GM18517 (cell line): ENCODE results near the gene ZNF552.
"Not testable (repeated sequence)": the region's sequence is repeated elsewhere in the genome, so short reads cannot be mapped to it uniquely, and the experiment has no call there.

Experiments
- ATAC-seq: cut with Tn5 transposase; IDR thresholded peaks from one replicate; pipeline ENCODE4 v1.9.1; 2021; ENCODE audit warnings: mild to moderate bottlenecking, moderate library complexity; ENCODE audit not compliant: unreplicated experiment

ZNF552 gene

DNA sequence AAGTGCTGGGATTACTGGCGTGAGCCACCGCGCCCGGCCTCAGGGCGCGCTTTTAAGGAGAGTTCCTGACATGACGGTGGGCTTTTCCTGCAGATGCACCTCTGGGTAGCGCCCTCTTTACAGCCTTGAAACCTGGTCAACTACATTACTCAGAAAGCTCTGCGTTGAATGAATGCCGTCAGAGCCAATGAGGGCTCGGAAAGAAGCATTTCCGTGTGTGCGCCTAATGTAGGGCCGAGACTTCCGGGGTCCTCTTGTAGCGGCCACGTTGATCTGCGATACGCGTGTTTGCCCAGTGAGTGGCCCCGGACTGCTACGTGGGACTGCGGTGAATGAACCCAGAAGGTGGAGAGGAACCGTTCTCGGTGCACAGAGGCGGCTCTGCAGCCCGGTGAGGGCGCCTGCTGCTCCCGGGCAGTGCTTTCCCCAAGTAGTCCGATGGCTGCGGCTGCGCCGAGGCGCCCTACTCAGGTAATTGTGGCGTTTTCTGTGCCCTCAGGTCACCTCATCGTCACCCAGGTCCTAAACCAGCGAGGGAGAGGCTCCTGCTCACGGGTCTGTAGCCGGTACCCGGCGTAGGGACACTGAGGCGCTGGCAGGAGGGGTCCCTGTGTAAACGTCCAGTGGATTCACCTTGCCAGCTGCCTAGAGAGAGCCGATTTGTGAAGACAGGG lies 4.9 kb upstream of the ZNF552 start:
- peak; percentile 80 for ATAC-seq

DNA sequence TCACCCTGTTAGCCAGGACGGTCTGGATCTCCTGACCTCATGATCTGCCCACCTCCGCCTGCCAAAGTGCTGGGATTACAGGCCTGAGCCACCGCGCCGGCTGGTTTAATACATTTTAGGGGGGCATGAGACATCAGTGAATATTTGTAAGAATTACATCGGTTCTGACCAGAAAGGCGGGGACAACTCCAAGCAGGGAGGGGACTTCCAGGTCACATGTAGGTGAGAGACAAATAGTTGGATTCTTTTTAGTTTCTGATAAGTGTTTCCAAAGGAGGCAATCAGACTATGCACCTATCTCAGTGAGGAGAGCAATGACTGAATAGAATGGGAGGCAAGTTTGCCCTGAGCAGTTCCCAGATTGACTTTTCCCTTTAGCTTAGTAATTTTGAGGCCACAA lies 3.7 kb upstream of the ZNF552 start:
- no peak for ATAC-seq

DNA sequence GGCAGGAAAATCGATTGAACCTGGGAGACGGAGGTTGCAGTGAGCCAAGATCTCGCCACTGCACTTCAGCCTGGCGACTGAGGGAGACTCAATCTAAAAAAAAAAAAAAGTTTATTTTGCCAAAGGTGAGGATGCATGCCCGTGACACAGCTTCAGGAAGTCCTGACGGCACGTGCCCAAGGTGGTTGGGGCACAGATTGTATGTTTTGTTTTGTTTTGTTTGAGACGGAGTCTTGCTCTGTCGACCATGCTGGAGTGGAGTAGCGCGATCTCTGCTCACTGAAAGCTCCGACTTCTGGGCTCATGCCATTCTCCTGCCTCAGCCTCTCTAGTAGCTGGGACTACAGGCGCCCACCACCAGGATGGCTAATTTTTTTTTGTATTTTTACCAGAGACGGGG lies 3.3 kb upstream of the ZNF552 start:
- ATAC-seq, result no peak

DNA sequence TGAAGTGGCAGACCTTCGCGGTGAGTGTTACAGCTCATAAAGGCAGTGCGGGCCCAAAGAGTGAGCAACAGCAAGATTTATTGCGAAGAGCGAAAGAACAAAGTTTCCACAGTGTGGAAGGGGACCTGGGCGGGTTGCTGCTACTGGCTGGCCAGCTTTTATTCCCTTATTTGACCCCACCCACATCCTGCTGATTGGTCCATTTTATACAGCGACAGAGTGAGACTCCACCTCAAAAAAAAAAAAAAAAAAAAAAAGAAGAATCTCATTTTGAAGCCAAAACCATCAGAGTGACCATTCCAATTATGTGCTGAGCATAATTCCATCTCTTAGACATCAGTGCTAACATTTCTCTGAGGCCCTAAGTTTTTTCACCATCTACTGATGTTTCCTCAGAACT lies 1.9 kb upstream of the ZNF552 start:
- no peak for ATAC-seq

DNA sequence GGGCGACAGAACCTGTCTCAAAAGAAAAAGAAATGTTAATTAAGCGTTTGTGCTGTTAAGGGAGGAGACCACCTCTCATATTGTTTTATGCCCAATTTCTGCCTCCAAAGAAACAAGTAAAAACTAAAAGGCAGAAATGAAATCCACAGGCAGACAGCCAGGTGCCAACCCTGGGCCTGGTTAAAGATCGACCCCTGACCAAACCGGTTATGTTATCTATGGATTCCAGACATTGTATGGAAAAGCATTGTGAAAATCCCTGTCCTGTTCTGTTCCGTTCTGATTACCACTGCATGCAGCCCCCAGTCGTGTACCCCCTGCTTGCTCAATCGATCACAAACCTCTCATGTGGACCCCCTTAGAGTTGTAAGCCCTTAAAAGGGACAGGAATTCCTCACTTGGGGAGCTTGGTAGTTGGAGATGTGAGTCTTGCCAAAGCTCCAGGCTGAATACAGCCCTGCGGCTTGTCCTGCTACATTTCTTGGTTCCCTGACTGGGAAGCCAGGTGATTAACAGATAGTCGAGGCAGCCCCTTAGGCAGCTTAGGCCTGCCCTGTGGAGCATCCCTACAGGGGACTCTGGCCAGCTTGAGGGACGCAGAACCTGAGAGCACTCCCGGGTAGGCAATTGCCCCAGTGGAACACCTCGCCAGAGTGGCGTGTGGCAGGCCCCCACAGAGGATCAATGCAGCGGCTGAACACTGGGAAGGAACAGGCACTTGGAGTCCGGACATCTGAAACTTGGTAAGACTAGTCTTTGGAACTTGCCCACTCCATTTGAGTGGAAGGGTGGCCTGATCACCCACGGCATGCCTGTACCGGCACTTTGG lies 748 bp upstream of the ZNF552 start:
- ATAC-seq, result no peak

DNA sequence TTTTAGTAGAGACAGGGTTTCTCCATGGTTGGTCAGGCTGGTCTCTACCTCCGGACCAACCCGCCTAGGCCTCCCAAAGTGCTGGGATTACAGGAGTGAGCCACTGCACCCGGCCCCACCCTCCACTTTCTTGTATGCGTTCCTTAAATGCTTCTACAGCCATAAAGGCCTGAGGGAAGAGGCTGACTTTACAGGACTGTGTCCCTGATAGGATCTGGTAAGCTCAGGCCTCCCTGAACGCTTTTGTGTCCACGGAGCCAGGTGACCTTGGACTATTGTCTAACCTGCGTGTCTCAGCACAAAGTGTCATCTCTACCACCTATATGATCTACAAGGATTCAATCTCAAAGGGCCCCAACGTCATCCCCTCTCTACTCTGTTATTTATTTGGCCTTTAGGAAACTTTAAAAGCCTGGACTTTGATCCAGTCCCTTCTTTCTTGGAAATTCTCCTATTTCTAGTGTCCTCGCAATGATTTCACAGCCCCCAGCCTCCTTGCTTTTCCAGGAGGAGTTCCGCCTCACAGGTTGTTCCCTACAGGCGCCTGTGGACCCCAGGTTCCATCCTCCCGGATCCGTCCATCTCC lies 701 bp downstream of the ZNF552 start:
- no peak for ATAC-seq

DNA sequence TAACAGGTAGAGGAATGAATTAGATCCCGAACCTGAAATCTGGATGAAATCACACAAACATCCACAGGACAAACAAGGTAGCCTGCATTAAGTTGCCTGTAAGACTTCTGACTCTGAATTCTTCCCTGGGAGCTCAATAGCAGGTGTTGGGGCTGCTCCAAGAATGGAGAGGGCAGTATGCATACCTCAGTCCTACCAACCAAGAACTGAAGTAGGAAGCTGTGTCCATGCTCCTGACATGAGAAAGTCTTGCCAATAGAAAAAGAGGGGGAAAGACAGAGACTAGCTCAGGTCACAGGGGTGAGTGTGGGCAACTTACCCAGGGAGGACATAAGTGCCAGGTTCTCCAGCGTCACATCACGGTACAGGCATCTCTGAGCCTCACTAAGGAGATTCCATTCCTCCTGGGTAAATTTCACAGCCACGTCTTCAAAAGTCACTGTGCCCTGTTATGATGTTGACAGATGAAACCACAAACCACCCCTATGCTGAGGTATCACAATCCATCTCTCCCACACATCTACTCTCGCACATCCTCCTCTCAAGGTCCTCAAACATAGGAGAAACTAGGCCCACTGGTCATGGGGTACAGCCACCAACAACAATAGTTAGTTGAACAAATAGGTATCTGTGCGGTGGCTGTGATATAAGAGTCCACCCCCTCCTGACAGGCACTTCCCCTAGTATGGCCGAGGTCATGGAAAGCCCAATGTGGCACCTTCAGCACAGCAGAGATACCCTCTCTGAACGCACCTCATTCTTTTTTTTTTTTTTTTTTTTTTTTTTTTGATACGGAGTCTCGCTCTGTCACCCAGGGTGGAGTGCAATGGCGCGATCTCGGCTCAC lies 1.5 kb downstream of the ZNF552 start:
- not testable (repeated sequence) for ATAC-seq

DNA sequence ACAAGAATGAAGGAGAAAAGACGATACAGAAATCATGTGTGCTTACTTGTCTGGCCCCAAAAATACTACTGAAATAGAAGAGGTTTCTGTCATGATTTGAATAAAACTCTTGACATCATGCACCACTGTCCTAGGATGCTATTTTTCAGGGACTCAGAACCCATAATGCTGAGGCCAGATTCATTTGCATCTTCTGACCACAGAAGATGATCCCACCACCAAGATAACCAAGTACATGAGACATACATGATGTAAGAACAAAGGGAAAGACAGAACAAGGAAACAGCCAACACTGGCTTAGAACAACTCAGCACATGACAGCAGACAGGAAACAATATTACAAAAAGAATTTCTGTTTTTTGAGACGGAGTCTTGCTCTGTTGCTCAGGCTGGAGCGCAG lies 2.5 kb downstream of the ZNF552 start:
- peak; percentile 43 for ATAC-seq

DNA sequence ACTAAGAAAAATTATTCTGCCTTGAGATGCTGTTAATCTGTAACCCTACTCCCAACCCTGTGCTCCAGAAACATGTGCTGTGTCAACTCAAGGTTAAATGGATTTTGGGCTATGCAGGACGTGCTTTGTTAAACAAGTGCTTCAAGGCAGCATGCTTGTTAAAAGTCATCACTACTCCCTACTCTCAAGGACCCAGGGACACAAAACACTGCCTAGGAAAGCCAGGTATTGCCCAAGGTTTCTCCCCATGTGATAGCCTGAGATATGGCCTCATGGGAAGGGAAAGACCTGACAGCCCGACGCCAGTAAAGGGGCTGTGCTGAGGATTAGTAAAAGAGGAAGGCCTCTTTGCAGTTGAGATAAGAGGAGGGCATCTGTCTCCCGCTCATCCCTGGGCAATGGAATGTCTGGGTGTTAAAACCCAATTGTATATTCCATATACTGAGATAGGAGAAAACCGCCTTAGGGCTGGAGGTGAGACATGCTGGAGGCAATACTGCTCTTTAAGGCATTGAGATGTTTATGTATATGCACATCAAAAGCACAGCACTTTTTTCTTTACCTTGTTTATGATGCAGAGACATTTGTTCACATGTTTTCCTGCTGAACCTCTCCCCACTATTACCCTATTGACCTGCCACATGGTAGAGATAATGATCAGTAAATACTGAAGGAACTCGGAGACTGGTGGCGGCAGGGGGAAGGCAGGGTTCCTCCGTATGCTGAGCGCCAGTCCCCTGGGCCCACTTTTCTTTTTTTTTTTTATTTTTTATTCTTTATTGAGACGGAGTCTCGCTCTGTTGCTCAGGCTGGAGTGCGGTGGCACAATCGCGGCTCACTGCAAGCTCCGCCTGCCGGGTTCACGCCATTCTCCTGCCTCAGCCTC lies 4.1 kb downstream of the ZNF552 start:
- not testable (repeated sequence) for ATAC-seq

DNA sequence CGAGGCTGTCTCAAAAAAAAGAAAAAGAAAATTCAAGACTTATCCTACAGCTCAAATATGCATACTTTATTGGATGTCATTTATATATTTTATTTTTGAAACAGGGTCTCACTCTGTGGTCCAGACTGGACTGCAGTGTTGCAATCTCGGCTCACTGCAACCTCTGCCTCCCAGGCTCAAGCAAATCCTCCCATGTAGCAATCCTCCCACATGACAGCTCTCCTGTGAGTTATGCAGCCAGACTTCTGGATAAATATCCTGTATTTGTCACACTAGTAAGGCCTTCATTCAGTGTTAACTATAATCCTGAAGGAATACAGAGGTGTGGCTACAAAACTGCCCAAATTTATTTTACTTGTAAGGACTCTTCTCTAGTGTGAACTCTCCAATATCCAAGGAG lies 7.2 kb downstream of the ZNF552 start:
- no peak for ATAC-seq

DNA sequence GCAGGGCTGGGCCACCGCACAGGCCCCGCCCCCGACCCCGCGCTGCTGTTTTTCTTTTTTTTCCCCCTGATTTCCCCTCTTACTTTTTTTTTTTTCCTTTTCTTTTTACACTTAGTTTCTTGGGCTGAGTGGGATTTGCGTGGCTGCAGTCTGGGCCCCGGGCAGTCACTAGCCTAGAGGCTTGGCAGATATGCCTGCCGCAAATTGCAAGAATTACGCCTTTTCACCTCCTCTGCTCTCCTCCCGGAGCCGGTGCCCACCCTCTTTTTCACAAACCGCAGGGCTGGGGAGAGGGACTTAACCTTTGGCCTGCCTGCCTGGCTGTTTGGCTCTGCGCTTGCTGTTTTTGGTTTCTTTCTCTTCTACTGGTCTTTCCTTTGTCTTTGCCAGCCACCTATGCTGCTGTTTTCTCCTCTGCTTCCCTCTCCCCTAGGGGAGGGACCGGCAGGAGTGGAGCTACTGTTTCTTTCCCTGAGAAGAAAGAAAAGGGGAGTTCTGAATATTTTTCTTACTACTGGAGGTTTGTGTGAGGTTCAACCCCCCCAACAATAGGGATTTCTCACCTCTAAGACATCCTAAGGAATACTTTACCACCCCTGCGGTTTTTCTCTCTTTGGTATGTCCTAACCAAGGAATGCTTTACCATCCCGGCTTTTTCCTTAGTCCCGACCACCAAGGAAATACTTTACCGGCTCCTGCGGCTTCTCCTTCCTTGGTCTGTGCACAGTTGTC lies 11.0 kb downstream of the ZNF552 start:
- no peak for ATAC-seq

DNA sequence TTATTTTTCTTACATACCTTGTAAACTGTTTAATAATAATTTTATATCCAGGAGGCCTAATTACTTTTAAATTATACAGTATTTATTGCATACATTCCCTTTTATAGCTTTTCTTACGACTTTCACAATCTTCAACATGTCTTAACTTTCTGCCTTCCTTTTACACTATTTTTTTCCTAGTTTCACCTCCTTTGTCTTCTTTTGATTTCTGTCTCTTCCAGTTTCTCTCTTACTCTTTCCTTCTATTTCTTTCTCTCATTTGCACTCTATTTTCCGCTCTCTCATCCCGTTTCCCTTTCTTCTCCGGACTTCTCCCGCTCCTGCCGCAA lies 11.5 kb downstream of the ZNF552 start:
- ATAC-seq, result no peak

DNA sequence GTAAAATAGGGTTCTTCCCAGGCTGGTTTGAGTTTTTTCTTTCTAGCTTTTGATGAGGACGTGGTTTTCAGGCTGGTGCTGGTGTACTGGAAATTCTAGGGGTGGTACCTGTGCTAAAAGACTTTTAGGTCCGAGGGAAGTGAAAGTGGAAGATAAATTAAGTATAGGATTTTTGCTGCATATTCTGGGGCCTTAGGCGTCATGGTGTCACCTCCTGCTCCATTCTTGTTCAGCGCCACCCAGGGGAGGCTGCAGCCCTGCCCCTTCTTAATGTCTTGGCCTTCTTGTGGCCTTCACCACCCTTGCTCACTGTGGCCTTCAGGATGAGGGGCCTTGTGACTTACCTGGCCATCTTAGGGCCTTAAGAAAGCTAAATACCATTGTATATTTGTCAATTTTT lies 12.4 kb downstream of the ZNF552 start:
- ATAC-seq, result no peak

DNA sequence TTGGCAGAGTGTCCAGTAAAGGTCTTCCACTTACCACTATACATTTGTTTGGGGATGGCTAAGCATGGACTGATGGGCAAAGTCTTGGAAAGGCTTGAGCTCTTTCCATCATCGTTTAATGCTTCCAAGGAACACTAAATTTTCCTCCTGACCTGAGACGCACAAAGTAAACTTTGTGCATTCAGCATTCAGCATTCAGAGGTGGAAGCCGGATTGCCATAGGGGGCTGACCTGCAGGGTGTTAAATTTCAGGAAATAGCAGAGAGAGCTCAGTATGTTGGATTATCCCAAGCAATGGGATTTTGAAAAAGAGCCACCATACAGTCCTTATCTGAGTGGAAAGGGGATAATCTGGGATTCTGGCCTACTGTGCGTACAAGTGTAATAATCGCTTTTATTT lies 14.0 kb downstream of the ZNF552 start:
- no peak for ATAC-seq

DNA sequence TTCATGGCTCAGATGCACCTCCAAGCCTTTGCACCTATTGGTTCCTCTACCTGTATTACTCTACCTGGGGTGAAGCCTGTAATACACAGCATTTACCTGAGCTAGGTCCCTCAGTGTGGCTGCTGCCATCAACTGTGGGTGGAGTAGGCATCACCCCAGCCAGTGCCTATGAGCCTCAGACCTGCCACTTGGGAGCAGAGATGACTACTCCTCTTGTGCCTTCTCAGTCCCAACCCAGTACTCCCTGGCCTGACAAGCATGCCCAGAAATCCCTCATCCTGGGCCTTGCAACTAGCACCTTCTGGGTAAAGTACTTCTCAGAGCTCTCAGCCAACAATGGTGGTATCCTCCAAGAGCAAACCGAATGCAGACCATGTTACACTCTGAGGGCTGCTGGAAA lies 18.1 kb downstream of the ZNF552 start:
- ATAC-seq, result not testable (repeated sequence)

DNA sequence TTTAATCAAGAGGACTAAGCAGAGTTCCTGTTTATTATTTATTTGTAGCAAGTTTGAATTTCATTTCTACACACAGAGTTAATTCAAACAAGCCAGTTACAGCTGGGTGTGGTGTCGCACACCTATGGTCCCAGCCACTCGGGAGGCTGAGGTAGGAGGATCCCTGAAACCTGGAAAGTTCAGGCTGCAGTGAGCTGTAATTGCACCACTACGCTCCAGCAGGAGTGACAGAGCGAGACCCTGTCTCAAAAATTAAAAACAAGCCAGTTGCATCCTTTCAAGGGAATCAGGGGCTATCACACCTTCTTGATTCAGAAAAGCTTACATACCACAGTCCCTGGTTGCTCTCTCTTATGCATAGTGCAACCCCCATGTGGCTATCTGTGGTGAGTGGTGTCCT lies 25.4 kb downstream of the ZNF552 start:
- ATAC-seq, result no peak

DNA sequence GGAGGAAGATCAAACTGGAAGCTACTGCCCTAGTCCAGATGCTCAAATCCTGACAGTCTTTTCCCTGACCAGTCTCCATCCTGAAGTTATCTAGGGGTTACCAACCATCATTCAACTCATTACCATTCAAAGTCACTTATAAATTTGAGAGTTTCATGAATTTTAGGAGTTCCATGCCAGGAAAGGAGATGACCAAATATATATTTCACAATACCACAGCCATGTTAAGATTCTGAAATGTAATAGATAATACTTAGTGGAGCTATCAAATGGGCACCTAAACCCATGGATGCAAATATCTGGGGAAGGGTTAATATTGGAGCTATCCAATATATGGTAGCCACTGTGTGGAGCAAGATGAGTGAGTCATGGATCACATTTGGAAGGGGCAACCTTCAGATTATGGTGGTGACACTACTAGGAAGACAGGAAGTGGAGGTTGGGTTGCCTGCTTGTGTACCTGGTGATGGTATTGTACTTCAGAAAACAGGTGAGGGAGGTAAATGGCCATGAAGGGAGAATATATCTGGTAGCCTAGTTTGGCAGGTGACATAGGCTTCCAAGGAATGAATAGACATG lies 26.5 kb downstream of the ZNF552 start:
- no peak for ATAC-seq

DNA sequence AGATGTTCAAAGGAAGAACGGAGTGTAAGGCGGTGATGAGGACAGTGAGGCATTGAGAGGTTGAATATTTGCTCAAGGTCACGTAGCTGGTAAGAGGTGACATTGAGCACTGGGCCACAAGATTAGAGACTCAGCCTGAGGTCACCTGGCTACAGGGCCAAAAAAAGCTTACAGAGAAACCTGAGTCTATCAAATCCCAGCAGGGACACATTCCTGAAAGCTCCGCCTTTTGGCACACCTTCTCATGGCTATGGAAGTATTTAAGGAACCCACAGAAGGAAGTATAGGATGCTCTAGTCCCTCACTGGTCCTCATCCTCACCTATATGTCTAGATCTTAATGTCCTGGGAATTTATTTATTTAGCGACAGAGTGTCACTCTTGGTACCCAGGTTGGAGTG lies 27.8 kb downstream of the ZNF552 start:
- no peak for ATAC-seq

DNA sequence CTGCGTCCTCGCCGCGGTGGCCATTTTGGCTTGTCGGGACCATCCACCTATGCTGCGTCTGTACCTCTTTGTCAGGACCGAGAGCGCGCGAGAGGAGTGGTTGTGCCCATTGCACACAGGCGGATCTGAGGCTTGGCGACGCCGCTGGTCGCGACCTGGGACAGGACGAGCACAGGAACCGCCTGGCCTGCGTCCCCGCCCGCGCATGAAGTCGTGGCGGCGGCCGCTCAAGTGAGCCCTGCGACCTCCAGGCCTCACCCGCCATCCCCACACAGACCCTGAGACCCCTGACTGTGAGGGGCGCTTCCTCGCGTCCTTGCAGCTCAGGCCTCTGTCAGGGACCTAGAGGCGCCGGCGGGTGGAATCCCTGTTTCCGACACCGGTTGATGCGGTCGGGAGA lies 28.4 kb downstream of the ZNF552 start:
- ATAC-seq, result no peak
